A549 (cell line): ENCODE measurements around the gene KCNMA1. TPM values are rescaled to one million over a fixed set of nuclear protein-coding genes. Genes with fewer than 3 reads are reported as not detected.

ENCODE experiments used
- ATAC-seq, 2 experiments: fragments of 200-7000 bp in 1 of 2; fragments of >200 bp in 1 of 2; cut with Nextera tagmentation in 1 of 2; cut with Tn5 transposase in 1 of 2; 3 replicates each; pipeline versions ENCODE4 v1.8.0 to v1.9.1; 2018 to 2020; ENCODE audit warnings: mild to moderate bottlenecking in 1 of 2, moderate library complexity in 1 of 2
- CTCF ChIA-PET: fragments of 300-600 bp; sonication (Branson Sonifier 250); formaldehyde crosslinking; extraction: SDS; loops from one replicate; lab custom pipeline; 2021; ENCODE audit warnings: antibody characterized with exemption, inconsistent platforms; lab: Yijun Ruan, JAX
- POLR2A ChIA-PET: fragments of 350-600 bp; formaldehyde crosslinking; extraction: SDS; loops from one replicate; lab custom pipeline; 2021; ENCODE audit warnings: antibody characterized with exemption, inconsistent platforms; lab: Yijun Ruan, JAX
- DNase-seq, 2 experiments: peaks; one replicate each; pipeline versions ENCODE4 v3.0.0 to v3.0.0-alpha.2; 2011 to 2016; ENCODE audit warnings: low read depth in 1 of 2, low spot score in 1 of 2
- FAIRE-seq: peaks from 2 replicates; lab custom pipeline; 2011; peaks lifted over from hg19 to GRCh38; lab: Jason Lieb, UNC
- H3K27ac ChIP-seq, 2 experiments: fragments of >200 bp; sonication (Bioruptor Twin); formaldehyde crosslinking; 3 replicates each; pipeline ENCODE4 v1.5.1; 2016 to 2017
- H3K4me1 ChIP-seq: fragments of >200 bp; sonication (Bioruptor Twin); formaldehyde crosslinking; 3 replicates; pipeline ENCODE4 v1.6.1; 2016
- H3K4me2 ChIP-seq: fragments of >200 bp; sonication (Bioruptor Twin); formaldehyde crosslinking; 3 replicates; pipeline ENCODE4 v1.6.1; 2016
- H3K4me3 ChIP-seq: fragments of >200 bp; sonication (Bioruptor Twin); formaldehyde crosslinking; 3 replicates; pipeline ENCODE4 v1.5.1; 2016
- H3K9me3 ChIP-seq: fragments of >200 bp; sonication (Bioruptor Twin); formaldehyde crosslinking; 3 replicates; pipeline ENCODE4 v1.6.1; 2016
- CBX2 ChIP-seq: fragments of 200-600 bp; sonication (generic); IDR thresholded peaks from 2 replicates; pipeline ENCODE4 v1.6.1; 2016; ENCODE audit warnings: low read depth, mild to moderate bottlenecking, borderline replicate concordance
- CEBPB ChIP-seq, 2 experiments: fragments of >200 bp in 1 of 2; sonication (Bioruptor Twin) in 1 of 2; formaldehyde crosslinking in 1 of 2; IDR thresholded peaks; 2 replicates each; pipeline ENCODE4 v1.6.1; 2012 to 2016
- CHD2 ChIP-seq: fragments of 150-350 bp; IDR thresholded peaks from 2 replicates; pipeline ENCODE4 v1.6.1; 2014; ENCODE audit warnings: low read length; ENCODE audit not compliant: partially characterized antibody
- EHF ChIP-seq: fragments of 250-450 bp; sonication (Bioruptor Pico); IDR thresholded peaks from 2 replicates; pipeline ENCODE4 v1.5.0; 2020; ENCODE audit warnings: mild to moderate bottlenecking
- EP300 ChIP-seq, 2 experiments: fragments of >200 bp; sonication (Bioruptor Twin); formaldehyde crosslinking; IDR thresholded peaks; 2 replicates in 1 of 2; 3 replicates in 1 of 2; pipeline ENCODE4 v1.6.1; 2016 to 2017
- ESRRA ChIP-seq: fragments of 150-350 bp; IDR thresholded peaks from 2 replicates; pipeline ENCODE4 v1.6.1; 2014; ENCODE audit warnings: mild to moderate bottlenecking, low read length, borderline replicate concordance
- FOSL2 ChIP-seq, 2 experiments: fragments of 450-650 bp in 1 of 2; fragments of >200 bp in 1 of 2; sonication (Bioruptor Twin) in 1 of 2; formaldehyde crosslinking; IDR thresholded peaks; 2 replicates each; pipeline versions ENCODE4 v1.5.0 to v1.6.1; 2016 to 2020; ENCODE audit warnings: mild to moderate bottlenecking in 1 of 2, moderate library complexity in 1 of 2
- HEYL ChIP-seq: fragments of 250-450 bp; sonication (Bioruptor Pico); IDR thresholded peaks from 2 replicates; pipeline ENCODE4 v1.8.0; 2021; ENCODE audit warnings: mild to moderate bottlenecking, moderate library complexity
- HOXB13 ChIP-seq: fragments of 250-450 bp; sonication (Bioruptor Pico); IDR thresholded peaks from 2 replicates; pipeline ENCODE4 v1.5.0; 2020; ENCODE audit warnings: low read depth, mild to moderate bottlenecking, moderate library complexity
- HOXB5 ChIP-seq: fragments of 250-450 bp; sonication (Bioruptor Pico); IDR thresholded peaks from 2 replicates; pipeline ENCODE4 v1.5.0; 2020; ENCODE audit warnings: mild to moderate bottlenecking, moderate library complexity
- KDM5A ChIP-seq: fragments of 200-600 bp; sonication (generic); IDR thresholded peaks from 2 replicates; pipeline ENCODE4 v1.6.1; 2016; ENCODE audit warnings: antibody characterized with exemption, mild to moderate bottlenecking
- MAFK ChIP-seq: fragments of 450-650 bp; IDR thresholded peaks from 2 replicates; pipeline ENCODE4 v1.6.1; 2014; ENCODE audit not compliant: partially characterized antibody
- MAZ ChIP-seq: fragments of 150-350 bp; IDR thresholded peaks from 2 replicates; pipeline ENCODE4 v1.6.1; 2014; ENCODE audit warnings: antibody characterized with exemption, low read depth, low read length, borderline replicate concordance
- MYC ChIP-seq: IDR thresholded peaks from 2 replicates; pipeline ENCODE4 v1.6.1; 2012; ENCODE audit warnings: mild to moderate bottlenecking, inconsistent platforms, low read length, improper control_type of control experiment, borderline replicate concordance
- PHF8 ChIP-seq: fragments of 200-600 bp; sonication (generic); IDR thresholded peaks from 2 replicates; pipeline ENCODE4 v1.6.1; 2016; ENCODE audit warnings: low read depth, mild to moderate bottlenecking, antibody characterized with exemption, moderate library complexity, borderline replicate concordance
- POLR2AphosphoS2 ChIP-seq: conservative IDR thresholded peaks from 2 replicates; pipeline ENCODE4 v1.6.1; 2012; ENCODE audit warnings: low read length, improper control_type of control experiment, inconsistent platforms
- RAD21 ChIP-seq, 2 experiments: fragments of >200 bp in 1 of 2; sonication (Bioruptor Twin) in 1 of 2; formaldehyde crosslinking in 1 of 2; IDR thresholded peaks in 1 of 2; conservative IDR thresholded peaks in 1 of 2; 2 replicates in 1 of 2; 3 replicates in 1 of 2; pipeline ENCODE4 v1.6.1; 2012 to 2018; ENCODE audit warnings: inconsistent platforms in 1 of 2
- RARB ChIP-seq: fragments of 250-450 bp; sonication (Bioruptor Pico); IDR thresholded peaks from 2 replicates; pipeline ENCODE4 v1.8.0; 2021; ENCODE audit warnings: mild to moderate bottlenecking, moderate library complexity
- SREBF2 ChIP-seq: fragments of 450-650 bp; IDR thresholded peaks from 2 replicates; pipeline ENCODE4 v1.6.1; 2014; ENCODE audit warnings: mild to moderate bottlenecking, moderate library complexity
- TP53 ChIP-seq: fragments of 250-450 bp; sonication (Bioruptor Pico); IDR thresholded peaks from 2 replicates; pipeline ENCODE4 v1.5.0; 2021; ENCODE audit warnings: mild to moderate bottlenecking, moderate library complexity
- WGBS: methylation state at CpG from one replicate; pipeline ENCODE4 v1.1.6; 2017; ENCODE audit errors: missing lambda C conversion rate; 5-methylcytosine and 5-hydroxymethylcytosine counted together
- polyA plus RNA-seq, 4 experiments: library from polyadenylated mRNA; depleted of rRNA in 3 of 4; stranded (reverse); fragments of >200 nt; fragmentation: RNase III in 1 of 4; extraction: RNeasy Plus Mini Kit Qiagen cat#74134 plus additional on column Dnase treatment in 1 of 4; gene quantifications; 2 replicates in 3 of 4; 3 replicates in 1 of 4; pipeline ENCODE4 v1.2.3, GENCODE V29; 2011 to 2017
- TF ChIP-seq, protein P1 (sequence below): fragments of 250-450 bp; sonication (Bioruptor Pico); IDR thresholded peaks from 2 replicates; pipeline ENCODE4 v1.5.0; 2020; ENCODE audit warnings: low read depth, mild to moderate bottlenecking, moderate library complexity
- TF ChIP-seq, protein P2 (sequence below): fragments of 250-450 bp; sonication (Bioruptor Pico); IDR thresholded peaks from 2 replicates; pipeline ENCODE4 v1.5.0; 2021; ENCODE audit warnings: mild to moderate bottlenecking, moderate library complexity, borderline replicate concordance
- TF ChIP-seq, protein P3 (sequence below): fragments of >200 bp; sonication (Bioruptor Twin); formaldehyde crosslinking; IDR thresholded peaks from 2 replicates; pipeline ENCODE4 v1.6.1; 2016
- TF ChIP-seq, protein P4 (sequence below): fragments of >200 bp; sonication (Bioruptor Twin); formaldehyde crosslinking; IDR thresholded peaks from 3 replicates; pipeline ENCODE4 v1.5.1; 2016

KCNMA1 gene
- polyA plus RNA-seq, 2 of the 4 experiments (the other 2 are of a cell fraction): 14.9 to 30.6 TPM

DNA sequence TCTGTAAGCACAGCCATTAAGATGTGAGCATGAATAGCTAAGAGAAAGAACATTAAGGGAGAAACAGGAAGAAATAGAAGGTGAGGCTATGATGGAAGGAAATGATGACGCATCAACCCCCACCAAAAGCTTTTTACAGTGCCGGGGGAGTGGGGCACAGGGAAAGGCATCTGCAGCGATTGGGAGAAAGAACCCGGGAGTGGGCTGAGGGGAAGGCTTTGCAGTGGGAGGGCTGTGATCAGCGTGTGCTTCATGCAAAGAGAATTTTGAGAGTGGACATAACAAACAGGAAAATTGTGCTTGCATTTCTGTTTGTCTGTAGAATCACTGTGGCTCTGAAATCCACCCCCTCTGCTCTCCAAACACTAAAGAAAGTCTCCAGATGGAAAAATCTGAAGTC lies 250.8 kb downstream of the KCNMA1 start:
- peaks cover 36% of the 10 kb centered on the region for H3K4me1 ChIP-seq
- ATAC-seq: no peak
- CTCF ChIA-PET: interaction anchor here (0.9 to 2.3 kb wide), 7 partner anchors 18 to 252 kb away, joined by 3 to 6 read pairs (median 3); no protein-coding TSS in a partner anchor
- no peak for TF ChIP-seq CBX2
- no peak for TF ChIP-seq RAD21 (conservative IDR thresholded peaks at IDR 0.05 in 1 of 2, IDR thresholded peaks at IDR 0.05 in 1 of 2)
- no peak for TF ChIP-seq CEBPB (IDR thresholded peaks at IDR 0.05)
- no peak for TF ChIP-seq HOXB13 (CRISPR knock-in tag)
- TF ChIP-seq TP53 (CRISPR knock-in tag): no peak
- TF ChIP-seq, protein P1, sequence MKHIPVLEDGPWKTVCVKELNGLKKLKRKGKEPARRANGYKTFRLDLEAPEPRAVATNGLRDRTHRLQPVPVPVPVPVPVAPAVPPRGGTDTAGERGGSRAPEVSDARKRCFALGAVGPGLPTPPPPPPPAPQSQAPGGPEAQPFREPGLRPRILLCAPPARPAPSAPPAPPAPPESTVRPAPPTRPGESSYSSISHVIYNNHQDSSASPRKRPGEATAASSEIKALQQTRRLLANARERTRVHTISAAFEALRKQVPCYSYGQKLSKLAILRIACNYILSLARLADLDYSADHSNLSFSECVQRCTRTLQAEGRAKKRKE (CRISPR knock-in tag): no peak
- no peak for TF ChIP-seq PHF8
- TF ChIP-seq FOSL2 (IDR thresholded peaks at IDR 0.05): no peak
- no peak for TF ChIP-seq FOSL2 (CRISPR knock-in tag; IDR thresholded peaks at IDR 0.05)
- TF ChIP-seq, all 56 proteins: peak for 0
- Histone ChIP-seq H3K4me3 (no peak overlapping the region), H3K4me2 (peak overlapping the region; percentile 28; the same call in 2 of the 3 replicates), H3K27ac (peak overlapping the region; percentile 23 to 57; a peak in 4 of 6 replicates), H3K9me3 (no peaks in the 10 kb centered on the region)
- no peak for DNase-seq
- POLR2A ChIA-PET: no interaction called here
- FAIRE-seq: no peak
- WGBS: 37% methylated on average over 5 of the region's 5 CpGs

DNA sequence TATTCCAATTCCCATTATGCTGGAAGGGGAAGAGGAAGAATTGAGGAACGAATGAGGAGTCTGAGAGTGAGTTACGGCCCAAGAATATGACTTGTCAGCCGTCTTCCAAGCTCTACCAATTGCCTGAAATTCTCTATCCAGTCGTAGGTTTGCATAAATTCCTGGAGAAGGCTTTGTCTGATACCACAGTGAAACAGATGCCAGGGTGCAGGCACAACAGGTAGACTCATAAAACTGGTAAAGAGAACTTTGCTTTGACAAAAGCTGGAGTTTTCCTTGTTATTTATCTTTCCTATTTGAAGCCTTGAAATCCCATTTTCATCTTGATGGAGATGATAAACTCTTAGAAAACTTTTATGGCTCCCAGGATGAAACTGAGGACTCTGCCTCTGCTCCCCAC lies 251.2 kb downstream of the KCNMA1 start:
- no peak overlapping the region for H3K4me2 ChIP-seq
- no peaks in the 10 kb centered on the region for H3K9me3 ChIP-seq
- DNase-seq (no peak), FAIRE-seq (no peak), ATAC-seq (no peak)
- H3K4me1 ChIP-seq: peaks cover 31% of the 10 kb centered on the region
- CTCF ChIA-PET: interaction anchor here (1.1 to 2.3 kb wide), 5 partner anchors 28 to 253 kb away, joined by 3 to 6 read pairs (median 4); no protein-coding TSS in a partner anchor
- TF ChIP-seq HOXB5 (CRISPR knock-in tag) (no peak), HOXB13 (CRISPR knock-in tag) (no peak), MAFK (no peak), ESRRA (no peak), RARB (CRISPR knock-in tag) (no peak), HEYL (CRISPR knock-in tag) (no peak), CHD2 (no peak), KDM5A (no peak), EHF (no peak)
- TF ChIP-seq, protein P1 (CRISPR knock-in tag): no peak
- TF ChIP-seq, protein P2, sequence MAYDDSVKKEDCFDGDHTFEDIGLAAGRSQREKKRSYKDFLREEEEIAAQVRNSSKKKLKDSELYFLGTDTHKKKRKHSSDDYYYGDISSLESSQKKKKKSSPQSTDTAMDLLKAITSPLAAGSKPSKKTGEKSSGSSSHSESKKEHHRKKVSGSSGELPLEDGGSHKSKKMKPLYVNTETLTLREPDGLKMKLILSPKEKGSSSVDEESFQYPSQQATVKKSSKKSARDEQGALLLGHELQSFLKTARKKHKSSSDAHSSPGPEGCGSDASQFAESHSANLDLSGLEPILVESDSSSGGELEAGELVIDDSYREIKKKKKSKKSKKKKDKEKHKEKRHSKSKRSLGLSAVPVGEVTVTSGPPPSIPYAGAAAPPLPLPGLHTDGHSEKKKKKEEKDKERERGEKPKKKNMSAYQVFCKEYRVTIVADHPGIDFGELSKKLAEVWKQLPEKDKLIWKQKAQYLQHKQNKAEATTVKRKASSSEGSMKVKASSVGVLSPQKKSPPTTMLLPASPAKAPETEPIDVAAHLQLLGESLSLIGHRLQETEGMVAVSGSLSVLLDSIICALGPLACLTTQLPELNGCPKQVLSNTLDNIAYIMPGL (CRISPR knock-in tag): no peak
- TF ChIP-seq, protein P3, sequence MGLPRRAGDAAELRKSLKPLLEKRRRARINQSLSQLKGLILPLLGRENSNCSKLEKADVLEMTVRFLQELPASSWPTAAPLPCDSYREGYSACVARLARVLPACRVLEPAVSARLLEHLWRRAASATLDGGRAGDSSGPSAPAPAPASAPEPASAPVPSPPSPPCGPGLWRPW: no peak
- no peak overlapping the region for H3K4me3 ChIP-seq
- H3K27ac ChIP-seq: peak overlapping the region in 1 of 2 experiments; percentile 57; a peak in 3 of 6 replicates
- WGBS: 73% methylated on average over 4 of the region's 4 CpGs
- POLR2A ChIA-PET: no interaction called here

DNA sequence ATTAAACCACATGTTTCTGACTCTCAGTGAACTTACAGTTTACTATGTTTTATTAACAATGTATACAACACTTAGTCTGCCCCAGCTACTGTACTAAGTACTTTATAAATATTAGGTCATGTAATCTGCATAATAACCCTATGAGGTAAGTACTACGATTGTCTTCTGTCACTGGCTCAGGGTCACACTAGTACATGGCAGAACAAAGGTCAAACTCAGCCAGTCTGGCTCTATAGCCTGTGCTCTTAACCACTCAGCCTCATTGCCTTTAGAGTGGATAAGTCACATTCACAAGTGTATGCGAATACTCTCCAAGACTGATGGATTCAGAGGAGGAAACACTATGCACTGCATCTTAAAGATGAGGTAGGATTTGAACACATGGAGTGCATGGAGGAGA lies 252.3 kb downstream of the KCNMA1 start:
- H3K4me3 ChIP-seq: no peak overlapping the region
- no peak for TF ChIP-seq POLR2AphosphoS2
- TF ChIP-seq CHD2: no peak
- TF ChIP-seq EP300 (IDR thresholded peaks at IDR 0.05): no peak
- TF ChIP-seq, protein P4, sequence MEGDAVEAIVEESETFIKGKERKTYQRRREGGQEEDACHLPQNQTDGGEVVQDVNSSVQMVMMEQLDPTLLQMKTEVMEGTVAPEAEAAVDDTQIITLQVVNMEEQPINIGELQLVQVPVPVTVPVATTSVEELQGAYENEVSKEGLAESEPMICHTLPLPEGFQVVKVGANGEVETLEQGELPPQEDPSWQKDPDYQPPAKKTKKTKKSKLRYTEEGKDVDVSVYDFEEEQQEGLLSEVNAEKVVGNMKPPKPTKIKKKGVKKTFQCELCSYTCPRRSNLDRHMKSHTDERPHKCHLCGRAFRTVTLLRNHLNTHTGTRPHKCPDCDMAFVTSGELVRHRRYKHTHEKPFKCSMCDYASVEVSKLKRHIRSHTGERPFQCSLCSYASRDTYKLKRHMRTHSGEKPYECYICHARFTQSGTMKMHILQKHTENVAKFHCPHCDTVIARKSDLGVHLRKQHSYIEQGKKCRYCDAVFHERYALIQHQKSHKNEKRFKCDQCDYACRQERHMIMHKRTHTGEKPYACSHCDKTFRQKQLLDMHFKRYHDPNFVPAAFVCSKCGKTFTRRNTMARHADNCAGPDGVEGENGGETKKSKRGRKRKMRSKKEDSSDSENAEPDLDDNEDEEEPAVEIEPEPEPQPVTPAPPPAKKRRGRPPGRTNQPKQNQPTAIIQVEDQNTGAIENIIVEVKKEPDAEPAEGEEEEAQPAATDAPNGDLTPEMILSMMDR: no peak
- TF ChIP-seq, protein P3: no peak
- TF ChIP-seq SREBF2: no peak
- no peak for TF ChIP-seq KDM5A
- TF ChIP-seq MAZ: no peak
- TF ChIP-seq HEYL (CRISPR knock-in tag): no peak
- no peak for TF ChIP-seq CBX2
- TF ChIP-seq MYC: no peak
- TF ChIP-seq, all 56 proteins: peak for 0
- DNase-seq: no peak
- CTCF ChIA-PET: interaction anchor here (0.6 kb wide), 1 partner anchor 13 kb away, joined by 3 read pairs; no protein-coding TSS in a partner anchor
- Histone ChIP-seq H3K4me2 (no peak overlapping the region), H3K27ac (no peak overlapping the region), H3K9me3 (no peaks in the 10 kb centered on the region), H3K4me1 (peaks cover 20% of the 10 kb centered on the region; the same call in 2 of the 3 replicates)
- 64% methylated on average over 2 of the region's 2 CpGs for WGBS
- FAIRE-seq: no peak
- POLR2A ChIA-PET: no interaction called here
- ATAC-seq: no peak
